ENCODE data around the gene ZNF628. TPM values are rescaled to one million over a fixed set of nuclear protein-coding genes. Genes with fewer than 3 reads are reported as not detected.

Gene ZNF628
- polyA plus RNA-seq, 1 donor = 5.0 TPM

DNA sequence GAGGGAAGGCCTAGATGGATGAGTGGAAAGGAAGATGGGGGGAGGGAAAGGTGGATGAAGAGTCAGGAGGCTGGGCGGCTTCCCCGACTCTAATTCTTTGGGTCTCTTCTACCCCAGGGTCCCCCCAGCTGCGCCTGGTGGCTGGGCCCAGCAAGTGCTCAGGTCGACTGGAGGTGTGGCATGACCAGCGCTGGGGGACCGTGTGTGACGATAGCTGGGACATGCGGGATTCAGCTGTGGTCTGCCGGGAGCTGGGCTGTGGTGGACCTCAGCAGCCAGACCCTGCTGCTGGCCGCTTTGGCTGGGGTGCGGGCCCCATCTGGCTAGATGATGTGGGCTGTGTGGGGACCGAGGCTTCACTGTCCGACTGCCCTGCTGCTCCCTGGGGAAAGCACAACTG is 21.3 kb downstream of the ZNF628 start:
- no peak for DNase-seq

DNA sequence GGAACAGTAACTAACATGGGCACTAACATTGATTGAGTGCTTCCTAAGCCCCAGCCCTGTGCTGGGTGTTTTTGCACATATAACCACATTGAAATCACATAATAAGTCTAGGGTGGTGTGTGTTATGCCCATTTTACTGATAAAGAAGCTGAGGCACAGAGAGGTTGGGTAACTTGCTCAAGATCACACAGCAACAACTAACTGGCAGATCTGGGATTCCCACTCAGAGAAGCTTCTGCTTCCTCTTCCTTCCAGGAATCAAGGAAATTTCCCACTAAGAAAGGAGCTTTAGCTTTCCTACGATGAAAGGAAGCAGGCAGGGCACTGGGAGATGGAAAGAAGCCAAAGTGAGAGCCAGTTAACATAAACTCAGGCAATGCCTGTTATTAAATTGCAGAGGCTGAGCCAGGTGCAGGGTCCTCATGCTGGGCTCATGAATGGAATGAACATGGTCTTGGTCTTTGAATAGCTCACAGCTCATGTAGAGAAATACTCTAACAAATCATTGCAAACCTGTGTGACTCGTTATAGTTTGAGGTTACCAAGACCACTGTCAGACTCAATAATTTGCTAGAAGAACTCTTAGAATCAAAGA is 21.9 kb downstream of the ZNF628 start:
- no peak for DNase-seq

DNA sequence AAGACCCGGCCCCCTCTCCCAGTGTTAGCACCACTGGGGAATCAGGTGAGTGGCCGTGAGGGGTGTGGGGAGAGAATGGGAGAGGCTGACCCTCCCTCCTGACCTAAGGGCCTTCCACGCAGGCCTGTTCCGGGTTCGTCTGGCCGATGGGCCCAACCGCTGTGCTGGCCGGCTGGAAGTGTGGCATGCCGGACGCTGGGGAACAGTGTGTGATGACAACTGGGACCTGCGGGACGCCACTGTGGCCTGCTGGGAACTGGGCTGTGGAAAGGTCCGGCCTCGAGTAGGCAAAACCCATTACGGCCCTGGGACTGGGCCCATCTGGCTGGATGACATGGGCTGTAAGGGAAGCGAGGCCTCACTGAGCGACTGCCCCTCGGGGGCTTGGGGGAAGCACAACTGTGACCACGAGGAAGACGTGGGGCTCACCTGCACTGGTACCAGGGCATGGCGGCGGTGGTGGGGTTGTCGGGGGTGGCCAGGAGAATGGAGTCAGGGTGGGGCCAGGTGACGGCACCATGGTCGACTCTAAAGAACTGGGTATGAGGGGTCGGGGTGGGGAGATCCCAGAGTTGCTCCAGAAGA is 24.0 kb downstream of the ZNF628 start:
- no peak for DNase-seq

DNA sequence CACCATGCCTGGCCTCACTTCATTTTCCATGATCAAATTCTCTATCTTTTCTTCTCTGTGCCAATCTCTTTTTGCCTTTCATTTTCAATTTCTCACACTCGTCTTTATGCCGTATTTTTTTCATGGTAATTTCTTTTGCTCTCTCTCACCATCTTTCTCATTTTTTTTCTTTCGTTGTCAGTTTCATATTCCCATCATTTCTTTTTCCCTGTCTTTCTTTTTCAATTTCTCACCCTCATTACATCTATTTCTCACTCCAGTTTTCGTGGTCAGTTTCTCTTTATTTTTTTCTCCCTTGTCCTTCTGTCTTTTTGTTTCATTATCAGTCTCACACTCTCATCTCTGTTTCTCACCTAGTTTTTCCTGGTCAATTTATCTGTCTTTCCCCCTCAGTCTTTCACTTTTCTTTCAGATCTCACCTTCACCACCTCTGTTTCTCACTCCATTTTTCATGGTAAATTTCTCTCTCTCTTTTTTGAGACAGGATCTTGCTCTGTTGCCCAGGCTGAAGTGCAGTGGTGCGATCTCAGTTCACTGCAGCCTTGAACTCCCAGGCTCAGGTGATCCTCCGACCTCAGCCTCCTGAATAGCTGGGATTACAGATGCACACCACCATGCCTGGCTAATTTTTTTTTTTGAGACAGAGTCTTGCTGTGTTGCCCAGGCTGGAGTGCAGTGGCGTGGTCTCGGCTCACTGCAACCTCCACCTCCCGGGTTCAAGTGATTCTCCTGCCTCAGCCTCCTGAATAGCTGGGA is 26.0 kb downstream of the ZNF628 start:
- DNase-seq = no peak

DNA sequence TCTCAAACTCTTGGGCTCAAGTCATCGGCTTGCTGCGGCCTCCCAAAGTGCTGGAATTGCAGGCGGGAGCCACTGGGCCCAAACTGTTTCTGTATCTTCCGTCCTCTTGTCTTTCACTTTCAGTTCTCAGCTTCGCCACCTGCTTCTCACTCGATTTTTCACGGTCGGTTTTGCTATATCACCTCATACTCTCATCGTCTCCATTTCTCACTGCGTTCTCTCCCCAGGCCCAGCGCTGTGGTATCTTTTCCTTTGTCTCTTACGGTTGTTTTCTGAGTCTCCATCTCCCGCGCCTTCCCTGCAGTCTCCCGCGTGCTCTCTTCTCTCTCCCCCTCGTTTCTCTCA is 26.7 kb downstream of the ZNF628 start:
- no peak for DNase-seq

DNA sequence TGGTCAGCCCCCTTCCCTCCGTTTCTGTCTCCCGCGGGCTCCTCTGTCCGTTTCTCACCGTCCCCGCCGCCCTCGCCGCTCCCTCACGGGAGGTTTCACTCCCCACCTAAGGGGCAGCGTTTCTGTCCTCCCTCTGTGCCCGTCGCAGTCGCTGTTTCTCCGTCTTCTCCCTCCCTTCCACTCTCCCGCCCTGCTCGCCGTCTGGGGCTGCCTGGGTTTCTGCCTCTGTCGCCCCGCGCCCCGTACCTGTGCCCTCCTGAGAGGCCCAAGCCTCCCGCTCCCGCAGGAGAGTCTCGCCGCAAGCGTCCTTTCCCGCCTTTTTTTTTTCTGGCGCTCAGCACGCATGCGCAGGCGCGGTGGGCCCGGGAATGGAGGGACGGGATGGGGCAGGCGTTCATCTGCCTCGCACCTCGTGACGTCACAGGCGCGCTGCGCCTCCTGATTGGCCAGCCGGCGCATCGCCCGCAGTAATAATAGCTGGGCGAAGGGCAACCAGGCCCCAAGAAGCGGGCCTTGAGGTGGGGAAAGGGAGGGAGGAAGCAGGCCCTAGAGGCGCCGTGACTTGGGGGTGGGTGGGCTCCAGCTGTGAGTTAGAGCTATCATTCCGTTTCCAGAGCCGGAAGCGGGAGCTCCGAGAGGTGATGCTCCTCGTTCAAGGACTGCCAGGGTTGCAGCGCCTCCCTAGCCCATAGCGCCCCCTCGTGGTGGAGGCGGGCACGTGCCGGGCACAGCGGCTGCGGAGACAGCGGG is 27.3 kb downstream of the ZNF628 start:
- DNase-seq = peak; percentile 95

DNA sequence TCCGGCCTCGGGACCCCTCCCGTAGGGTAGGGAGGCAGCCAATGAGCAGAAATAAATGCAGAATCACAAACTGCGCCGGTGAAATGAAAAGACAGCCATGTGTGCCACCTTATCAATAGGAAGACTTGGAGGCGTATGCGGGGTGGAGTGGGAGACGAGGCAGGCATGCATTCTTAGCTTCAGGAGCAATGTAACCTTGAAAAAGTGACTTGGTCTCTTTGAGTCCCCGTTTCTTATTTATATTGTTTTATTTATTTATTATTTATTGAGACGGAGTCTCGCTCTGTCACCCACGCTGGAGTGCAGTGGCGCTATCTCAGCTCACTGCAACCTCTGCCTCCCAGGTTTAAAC is 27.8 kb downstream of the ZNF628 start:
- DNase-seq = no peak

DNA sequence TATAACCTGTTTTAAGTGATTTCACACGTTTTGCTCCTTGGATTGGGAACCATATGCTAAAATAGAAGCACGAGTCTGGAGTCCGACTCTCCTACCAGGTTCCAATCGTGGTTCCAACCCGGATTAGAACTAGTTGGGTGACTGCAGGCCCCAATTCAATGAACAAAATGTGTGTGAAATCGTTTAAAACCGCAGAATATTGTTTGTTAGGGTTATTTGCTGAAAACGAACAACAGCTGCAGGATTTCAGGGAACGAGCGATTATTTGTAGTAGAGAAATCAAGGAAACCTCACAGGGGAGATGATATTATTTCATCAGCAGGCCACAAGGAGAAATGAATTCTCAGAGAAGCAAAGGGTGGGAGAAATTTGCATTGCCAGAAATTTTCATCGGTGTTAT is 28.6 kb downstream of the ZNF628 start:
- DNase-seq = no peak

DNA sequence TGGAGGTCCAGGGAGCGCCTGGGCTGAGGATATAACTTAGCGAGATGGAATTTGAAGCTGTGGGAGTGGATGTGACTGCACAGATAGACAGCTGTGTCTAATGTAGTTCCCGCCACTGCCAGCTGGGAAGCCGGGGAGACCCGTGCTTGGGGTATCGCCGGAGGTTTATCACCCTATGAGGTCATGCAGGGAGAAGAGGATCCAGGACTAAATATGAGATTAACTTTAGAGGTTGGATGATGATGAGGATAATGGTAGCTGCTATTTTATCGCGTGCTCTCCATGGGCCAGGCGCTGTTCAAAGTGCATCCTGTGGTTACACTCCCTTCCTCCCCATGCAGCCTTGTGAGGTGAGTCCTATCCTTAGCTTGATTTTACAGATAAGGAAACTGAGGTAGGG is 31.7 kb downstream of the ZNF628 start:
- no peak for DNase-seq

DNA sequence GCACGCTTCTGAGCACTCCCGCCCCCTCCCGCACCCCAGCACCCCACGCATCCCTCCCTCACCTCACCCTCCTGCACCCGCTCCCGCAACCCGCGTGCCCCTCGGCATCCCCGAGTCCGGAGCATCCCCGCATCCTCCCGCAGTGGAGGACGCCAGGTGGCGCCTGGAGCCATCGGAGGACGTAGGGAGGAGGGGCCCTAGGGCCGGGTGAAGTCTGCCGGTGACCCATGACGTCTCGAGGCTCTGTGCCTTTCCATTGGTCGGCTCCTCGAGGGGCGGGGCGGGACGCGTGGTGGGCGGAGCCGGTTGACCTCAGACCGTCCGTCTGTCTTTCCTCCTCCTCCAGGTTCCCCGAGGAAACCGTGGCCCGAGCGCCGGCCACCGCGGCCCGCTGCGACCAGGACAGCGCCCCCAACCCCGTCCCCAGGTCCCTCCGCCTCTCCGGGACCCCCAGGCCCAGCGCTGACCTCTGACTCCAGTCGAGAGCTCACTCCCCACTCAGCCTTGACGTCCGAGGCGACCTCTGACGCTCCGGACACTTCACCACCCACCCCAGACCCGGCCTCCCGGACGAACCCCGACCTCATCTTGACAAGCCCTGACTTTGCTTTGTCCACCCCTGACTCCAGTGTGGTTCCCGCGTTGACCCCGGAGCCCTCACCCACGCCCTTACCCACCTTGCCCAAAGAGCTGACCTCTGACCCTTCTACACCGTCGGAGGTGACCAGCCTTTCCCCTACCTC is 40.6 kb downstream of the ZNF628 start:
- peak; percentile 91 for DNase-seq

DNA sequence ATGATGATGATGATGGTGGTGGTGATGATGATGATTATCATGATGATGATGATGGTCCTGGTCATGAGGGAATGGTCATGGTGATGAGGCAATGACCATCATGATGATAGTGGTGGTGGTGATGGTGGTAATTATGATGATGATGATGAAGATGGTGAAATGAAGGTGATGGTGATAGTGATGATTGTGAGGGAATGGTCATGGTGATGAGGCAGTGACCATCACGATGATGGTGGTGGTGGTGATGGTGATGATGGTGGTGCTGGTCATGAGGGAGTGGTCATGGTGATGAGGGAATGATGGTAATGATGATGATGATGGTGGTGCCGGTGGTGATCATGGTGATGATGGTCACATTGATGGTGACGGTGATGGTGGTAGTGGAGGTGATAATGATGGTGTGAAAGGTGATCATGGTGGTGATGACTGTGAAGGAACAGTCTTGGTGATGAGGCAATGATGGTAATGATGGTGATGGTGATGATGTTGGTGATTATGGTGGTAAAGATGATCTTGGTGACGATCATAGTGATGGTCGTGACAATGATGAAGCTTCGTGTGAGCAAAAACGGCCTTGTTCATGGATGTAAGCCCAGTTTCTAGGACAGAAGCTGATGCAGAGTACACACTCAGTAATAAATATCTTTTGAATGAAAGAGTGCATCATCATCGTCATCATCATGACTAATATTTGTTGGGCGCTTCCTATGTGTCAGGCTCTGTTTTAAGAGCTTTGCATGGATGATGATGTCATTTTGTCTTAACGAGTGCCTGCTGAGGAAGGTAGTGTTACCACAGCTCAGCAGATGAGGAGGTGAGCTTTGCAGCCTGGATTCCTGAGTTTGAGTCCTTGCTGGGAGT is 43.3 kb downstream of the ZNF628 start:
- DNase-seq = no peak

DNA sequence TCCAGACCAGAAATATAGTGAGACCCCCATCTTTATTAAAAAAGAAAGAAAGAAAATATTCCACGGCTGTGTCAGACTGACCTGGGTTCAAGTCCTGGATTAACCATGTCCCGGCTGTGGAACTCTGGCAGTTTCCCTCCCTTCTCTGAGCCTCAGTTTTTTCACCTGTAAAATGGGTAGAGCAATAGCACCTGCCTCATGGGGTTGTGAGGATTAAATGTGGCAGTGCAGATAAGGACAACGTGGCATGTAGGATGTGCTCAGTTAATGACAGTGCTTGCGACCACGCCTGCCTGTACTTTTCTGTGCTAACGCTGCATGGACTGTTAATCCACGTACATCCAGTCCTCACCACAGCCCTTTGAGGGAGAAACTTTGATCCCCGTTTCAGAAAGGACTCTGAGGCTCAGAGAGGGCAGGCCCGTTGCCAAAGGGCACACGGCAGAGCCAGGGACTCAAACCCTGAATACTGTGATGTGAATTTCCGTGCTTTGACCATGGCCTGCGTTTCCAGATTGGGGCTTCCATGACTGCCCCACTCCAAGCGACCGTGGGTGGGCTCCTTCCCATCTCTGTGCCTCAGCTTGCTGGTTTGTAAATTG is 44.4 kb downstream of the ZNF628 start:
- no peak for DNase-seq

DNA sequence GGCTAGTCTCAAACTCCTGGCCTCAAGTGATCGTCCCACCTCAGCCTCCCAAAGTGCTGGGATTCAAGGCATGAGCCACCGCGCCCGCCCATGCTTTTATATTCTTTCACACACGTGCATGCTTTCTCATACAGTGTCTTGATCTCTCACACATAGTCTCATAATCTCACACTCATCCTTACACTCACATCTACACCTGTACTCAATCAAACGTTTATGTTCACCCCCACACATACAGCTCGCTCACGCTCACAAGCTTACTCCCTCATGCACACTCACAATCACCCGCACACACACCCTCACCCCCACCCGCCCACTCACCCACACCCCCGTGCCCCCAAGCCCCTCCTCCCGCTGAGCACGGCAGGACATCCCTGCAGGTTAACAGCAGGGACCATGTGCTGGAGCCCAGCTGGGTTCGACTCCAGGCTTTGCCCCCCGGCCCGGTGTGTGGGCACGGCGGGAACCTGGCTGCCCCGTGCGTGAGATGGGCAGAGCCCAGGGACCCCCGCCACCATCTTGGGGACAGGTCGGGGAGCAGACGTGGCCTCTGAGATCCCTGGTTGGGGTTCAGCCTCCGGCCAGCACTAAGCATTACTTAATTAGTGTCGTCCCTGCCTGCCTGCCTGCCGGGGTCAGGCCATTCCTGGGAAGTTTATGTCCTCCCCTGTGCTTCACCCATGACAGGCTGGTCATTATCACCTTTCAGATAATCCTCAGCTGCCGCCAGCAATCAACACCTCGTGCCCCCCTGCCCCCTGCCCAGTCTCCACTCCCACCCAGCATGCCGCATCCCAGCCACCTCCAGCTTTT is 49.1 kb downstream of the ZNF628 start:
- DNase-seq = no peak

DNA sequence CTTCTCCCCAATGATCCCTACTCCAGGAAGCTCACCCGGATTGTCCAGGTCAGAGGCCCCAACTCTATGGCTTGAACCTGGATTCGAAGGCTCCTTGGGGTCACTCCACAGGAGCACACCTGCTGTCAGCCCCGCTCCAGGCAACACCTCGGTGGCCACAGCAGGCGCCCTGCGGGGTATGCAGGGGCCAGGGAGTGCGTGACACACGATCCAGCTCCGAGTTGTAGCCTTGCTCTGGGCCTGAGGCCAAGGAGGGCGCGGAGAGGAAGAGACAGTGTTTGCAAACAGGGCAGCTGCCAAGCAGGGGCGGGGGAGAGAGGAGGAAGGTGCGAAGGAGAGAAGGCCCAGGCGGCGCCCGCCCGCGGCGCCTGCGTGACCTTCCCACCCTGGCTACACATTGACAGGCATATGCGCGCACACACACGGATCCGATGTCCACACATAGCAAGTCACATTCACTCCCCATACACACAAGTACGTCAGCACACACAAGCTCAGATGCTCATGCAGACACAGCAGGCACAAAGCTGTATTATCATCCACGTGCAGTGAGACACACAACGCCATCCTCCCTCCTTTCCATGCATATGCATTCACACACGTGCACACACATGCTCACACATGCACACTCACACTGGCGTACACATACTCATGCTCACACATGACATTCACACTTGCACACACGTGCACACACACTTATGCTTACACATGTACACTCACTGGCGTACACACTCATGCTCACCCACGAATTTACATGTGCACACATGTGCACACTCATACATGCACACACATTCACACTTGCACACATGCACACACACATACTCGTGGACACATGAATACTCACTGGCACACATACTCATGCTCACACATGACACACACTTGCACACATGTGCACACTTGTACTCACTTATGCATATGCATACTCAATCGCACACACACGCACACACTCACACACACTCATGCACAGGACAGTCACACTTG is 50.1 kb downstream of the ZNF628 start:
- DNase-seq = peak; percentile 61

DNA sequence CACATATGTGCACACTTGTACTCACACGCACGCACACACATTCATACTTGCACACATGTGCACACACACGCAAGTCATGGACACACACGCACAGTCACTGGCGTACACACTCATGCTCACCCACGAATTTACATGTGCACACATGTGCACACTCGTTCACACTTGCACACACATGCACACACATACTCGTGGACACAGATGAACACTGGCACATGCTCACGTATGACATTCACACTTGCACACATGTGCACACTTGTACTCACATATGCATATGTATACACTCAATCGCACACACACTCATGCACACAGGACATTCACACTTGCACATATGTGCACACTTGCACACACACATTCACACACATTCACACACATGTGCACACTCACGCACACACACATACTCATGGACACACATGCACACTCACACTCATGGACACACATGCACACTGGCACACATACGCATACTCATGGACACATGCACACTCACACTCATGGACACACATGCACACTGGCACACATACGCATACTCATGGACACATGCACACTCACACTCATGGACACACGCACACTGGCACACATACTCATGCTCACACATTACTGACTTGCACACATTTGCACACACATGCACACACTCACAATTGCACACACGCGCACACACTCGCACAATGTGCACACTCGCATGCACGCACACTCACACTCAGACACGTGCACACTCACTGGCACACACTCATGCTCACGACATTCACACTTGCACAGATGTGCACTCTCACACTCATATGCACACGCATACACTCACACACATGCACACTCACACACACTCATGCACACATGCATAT is 51.0 kb downstream of the ZNF628 start:
- no peak for DNase-seq

DNA sequence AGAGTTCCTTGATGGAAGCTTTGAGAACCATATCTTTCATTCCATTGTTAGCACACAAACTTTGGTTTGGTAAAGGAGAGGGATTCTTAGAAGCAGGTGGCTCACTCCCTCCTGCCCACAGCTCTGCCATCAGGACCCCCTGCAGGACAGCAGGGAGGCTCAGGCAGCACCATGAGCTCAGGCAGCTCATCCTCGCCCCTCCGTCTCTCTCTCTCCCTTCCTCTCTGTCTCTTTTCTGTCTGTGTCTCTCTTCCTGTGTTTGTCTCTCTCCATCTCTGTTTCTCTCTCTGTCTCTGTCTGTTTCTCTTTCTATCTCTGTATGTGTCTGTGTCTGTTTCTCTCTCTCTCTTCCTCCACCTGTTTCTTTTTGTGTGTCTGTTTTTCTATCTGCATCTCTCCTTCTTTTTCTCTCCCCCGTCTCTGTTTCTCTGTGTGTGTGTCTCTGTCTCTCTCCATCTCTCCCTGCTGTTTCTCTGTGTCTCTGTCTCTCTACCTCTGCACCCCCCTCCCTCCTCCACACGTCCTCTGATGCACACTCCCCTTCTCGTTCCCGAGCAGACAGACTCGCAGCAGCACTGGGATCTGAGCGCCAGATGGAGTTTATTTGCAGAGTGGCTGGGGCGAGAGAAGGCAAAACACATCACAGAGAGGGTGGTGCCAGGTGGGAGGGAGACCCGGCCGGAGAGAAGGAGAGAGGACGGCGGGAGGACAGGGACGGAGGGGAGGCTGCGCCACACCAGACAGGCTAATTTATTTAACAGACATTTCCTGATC is 51.8 kb downstream of the ZNF628 start:
- DNase-seq = no peak

DNA sequence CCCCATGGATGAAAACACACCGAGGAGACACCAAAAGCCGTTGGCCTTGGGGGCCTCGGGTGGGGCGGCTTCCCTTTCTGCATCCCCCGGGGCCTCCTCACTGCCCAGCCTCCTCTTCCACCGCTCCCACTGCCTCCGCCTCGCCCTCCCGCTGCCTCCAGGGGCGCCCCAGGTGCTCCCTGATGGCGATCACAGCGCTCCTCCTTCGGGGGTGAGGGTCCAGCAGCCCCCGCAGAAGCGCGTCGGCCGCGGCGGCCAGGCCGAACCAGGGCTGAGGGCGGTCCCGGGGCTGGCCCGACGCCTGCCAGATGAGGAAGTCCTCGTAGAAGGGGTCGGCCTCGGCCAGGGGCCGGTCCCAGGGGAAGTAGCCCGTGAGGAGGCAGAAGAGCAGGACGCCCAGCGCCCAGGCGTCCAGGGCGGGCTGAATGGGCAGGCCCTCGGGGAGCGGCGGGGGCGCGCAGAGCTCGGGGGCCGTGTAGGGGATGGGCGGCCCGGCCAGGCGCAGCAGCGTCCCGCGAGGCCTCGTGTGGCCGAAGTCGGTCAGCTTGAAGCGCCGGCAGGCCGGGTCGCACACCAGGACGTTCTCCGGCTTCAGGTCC is 53.3 kb downstream of the ZNF628 start:
- no peak for DNase-seq

Measured in hindlimb muscle (tissue), 1 donor.